ENCODE data around the gene EFCAB6.

Gene EFCAB6

DNA sequence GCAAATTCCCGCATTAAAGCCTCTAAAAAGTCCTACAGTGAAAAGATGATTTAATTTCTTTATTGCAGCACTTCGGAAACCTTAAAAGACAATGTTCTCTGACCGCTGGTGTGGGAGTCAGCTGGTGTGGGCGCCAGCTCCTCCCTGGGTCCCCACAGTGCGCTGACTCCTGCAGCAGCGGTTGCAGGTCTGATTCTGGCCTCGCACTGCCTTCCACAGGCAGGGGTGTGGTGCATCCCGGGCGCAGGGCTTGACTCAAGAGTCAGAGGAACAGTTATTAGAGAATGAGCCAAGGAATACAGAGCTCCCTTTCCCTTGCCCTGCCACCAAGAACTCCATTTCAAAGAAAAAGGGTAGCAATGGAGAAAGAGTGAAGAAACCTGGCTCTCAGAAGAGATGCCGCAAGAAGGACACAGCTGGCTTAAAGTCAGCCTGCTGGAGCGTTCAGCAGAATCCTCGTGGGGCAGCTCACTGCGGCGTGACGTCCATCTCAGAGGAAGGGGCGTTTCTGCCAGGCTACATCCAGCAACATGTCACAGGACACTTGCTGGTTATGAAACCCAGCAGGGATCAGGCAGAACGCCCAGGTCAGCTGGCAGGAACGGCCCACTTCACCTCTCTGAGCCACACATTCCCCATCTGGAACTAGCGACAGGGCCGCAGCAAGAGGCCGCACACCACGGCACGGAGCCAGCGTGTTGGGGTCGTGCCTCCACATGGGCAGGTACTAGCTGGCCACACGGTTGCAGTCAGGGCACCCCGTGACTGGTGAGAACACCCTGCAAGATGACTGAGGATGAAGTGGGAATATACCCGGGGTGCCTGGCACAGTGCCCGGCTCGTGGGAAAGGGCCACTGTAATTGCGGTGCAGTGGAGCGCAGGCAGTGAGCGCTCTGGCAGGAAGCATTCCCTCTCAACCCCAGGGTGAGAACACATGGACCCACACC, 18.1 kb upstream of the EFCAB6 start:
- WGBS, 2 donors (ENCODE audit: extremely low coverage in 2 of 2, insufficient read length in 2 of 2, insufficient replicate concordance in 1 of 2) = no CpG with 5 or more reads among the region's 33 CpGs
- Histone ChIP-seq H3K79me1 (ENCODE audit: low read depth, low read length) (peaks cover 2% of the 10 kb centered on the region), H4K8ac (ENCODE audit: low read depth, low read length) (no peak overlapping the region), H2BK120ac (ENCODE audit: low read depth, low read length) (no peak overlapping the region), H2AK5ac (ENCODE audit: low read depth, low read length) (no peak overlapping the region), H3K27me3 (ENCODE audit: control insufficient read depth in 3 of 3, insufficient read depth in 3 of 3, low read depth in 1 of 3, low read length in 3 of 3) (no peaks in the 10 kb centered on the region), H3K4me1 (ENCODE audit: control insufficient read depth in 2 of 2, insufficient read depth in 1 of 2, low read depth in 1 of 2, low read length in 2 of 2) (peaks cover 10 to 16% of the 10 kb centered on the region in 2 donors), H2BK15ac (ENCODE audit: low read length) (no peak overlapping the region), H2BK5ac (ENCODE audit: low read length) (no peak overlapping the region), H3K4ac (ENCODE audit: low read length) (no peak overlapping the region), H2BK12ac (ENCODE audit: low read length) (no peak overlapping the region), H3K9me3 (replicated peaks in 1 of 2; ENCODE audit: control insufficient read depth in 2 of 2, insufficient read depth in 1 of 2, low read depth in 1 of 2, low read length in 2 of 2) (peaks cover 0 to 4% of the 10 kb centered on the region in 2 donors), H3K23ac (ENCODE audit: low read depth, low read length, poor library complexity) (peak overlapping the region; percentile 11), H4K91ac (ENCODE audit: low read depth, low read length, poor library complexity) (no peak overlapping the region), H3K18ac (ENCODE audit: low read length) (no peak overlapping the region), H3K4me3 (ENCODE audit: low read length in 2 of 2) (peak overlapping the region in 1 of 2 donors; percentile 59), H3K4me2 (ENCODE audit: insufficient read depth, low read length, poor library complexity, severe bottlenecking) (no peak overlapping the region), H3K9ac (ENCODE audit: low read depth, low read length, poor library complexity) (no peak overlapping the region), H3K36me3 (replicated peaks in 1 of 2; ENCODE audit: control insufficient read depth in 2 of 2, insufficient read depth in 2 of 2, low read length in 2 of 2) (peaks cover 4 to 50% of the 10 kb centered on the region in 2 donors), H2AFZ (ENCODE audit: low read length) (no peak overlapping the region), H3K14ac (ENCODE audit: low read length) (no peak overlapping the region), H3K27ac (replicated peaks; ENCODE audit: low read length) (no peak overlapping the region)
- no peak for DNase-seq (ENCODE audit: low spot score)

DNA sequence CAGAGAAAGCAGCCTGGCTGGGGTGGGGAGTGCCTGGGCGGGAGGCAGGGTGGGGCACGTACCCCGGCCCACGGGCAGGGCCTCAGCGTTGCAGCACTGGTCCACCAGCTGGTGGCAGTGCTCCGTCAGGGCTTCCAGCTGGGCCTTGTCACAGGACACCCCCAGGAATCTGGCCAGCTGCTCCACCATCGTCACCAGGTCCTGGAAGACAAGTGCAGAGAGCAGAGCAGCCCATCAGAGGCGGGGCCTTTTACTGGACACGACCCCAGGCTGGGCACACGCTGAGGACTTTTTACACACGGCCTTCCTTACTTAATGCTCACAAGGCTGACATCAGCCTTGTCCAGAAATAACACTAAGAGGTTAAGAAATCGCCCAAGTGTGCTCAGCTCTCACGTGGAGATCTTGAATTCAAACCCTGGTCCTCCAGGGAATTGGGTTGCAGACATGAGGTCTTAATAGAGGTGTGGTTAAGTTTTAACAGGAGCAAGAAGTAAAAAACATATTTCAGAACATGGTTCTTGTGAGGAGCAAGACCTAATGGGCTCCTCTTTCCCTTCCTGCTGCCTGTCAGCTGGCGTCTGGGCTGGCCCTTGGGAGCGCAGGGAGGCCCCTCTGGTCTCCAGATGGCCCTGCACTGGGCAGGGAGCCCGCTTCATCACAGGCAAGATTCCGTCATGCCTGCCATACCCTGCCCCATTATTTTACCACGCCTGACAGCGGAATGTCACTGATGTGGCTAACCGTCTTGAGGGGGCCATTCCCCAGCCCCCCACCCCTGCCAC, 17.1 kb upstream of the EFCAB6 start:
- Histone ChIP-seq H3K27me3 (ENCODE audit: control insufficient read depth in 3 of 3, insufficient read depth in 3 of 3, low read depth in 1 of 3, low read length in 3 of 3) (no peaks in the 10 kb centered on the region), H3K9ac (ENCODE audit: low read depth, low read length, poor library complexity) (no peak overlapping the region), H3K14ac (ENCODE audit: low read length) (no peak overlapping the region), H4K8ac (ENCODE audit: low read depth, low read length) (no peak overlapping the region), H2BK120ac (ENCODE audit: low read depth, low read length) (no peak overlapping the region), H4K91ac (ENCODE audit: low read depth, low read length, poor library complexity) (no peak overlapping the region), H2BK12ac (ENCODE audit: low read length) (no peak overlapping the region), H2BK5ac (ENCODE audit: low read length) (no peak overlapping the region), H3K4me2 (ENCODE audit: insufficient read depth, low read length, poor library complexity, severe bottlenecking) (no peak overlapping the region), H3K18ac (ENCODE audit: low read length) (peak overlapping the region; percentile 59), H3K36me3 (replicated peaks in 1 of 2; ENCODE audit: control insufficient read depth in 2 of 2, insufficient read depth in 2 of 2, low read length in 2 of 2) (peaks cover 4 to 58% of the 10 kb centered on the region in 2 donors), H3K4me1 (ENCODE audit: control insufficient read depth in 2 of 2, insufficient read depth in 1 of 2, low read depth in 1 of 2, low read length in 2 of 2) (peaks cover 10 to 16% of the 10 kb centered on the region in 2 donors), H3K4ac (ENCODE audit: low read length) (no peak overlapping the region), H3K23ac (ENCODE audit: low read depth, low read length, poor library complexity) (no peak overlapping the region), H2BK15ac (ENCODE audit: low read length) (no peak overlapping the region), H3K79me1 (ENCODE audit: low read depth, low read length) (peaks cover 2% of the 10 kb centered on the region), H3K9me3 (replicated peaks in 1 of 2; ENCODE audit: control insufficient read depth in 2 of 2, insufficient read depth in 1 of 2, low read depth in 1 of 2, low read length in 2 of 2) (peaks cover 0 to 6% of the 10 kb centered on the region in 2 donors), H2AFZ (ENCODE audit: low read length) (no peak overlapping the region), H3K27ac (replicated peaks; ENCODE audit: low read length) (no peak overlapping the region), H3K4me3 (ENCODE audit: low read length in 2 of 2) (no peak overlapping the region), H2AK5ac (ENCODE audit: low read depth, low read length) (no peak overlapping the region)
- no peak for DNase-seq (ENCODE audit: low spot score)
- WGBS, 2 donors (ENCODE audit: extremely low coverage in 2 of 2, insufficient read length in 2 of 2, insufficient replicate concordance in 1 of 2) = no CpG with 5 or more reads among the region's 20 CpGs

DNA sequence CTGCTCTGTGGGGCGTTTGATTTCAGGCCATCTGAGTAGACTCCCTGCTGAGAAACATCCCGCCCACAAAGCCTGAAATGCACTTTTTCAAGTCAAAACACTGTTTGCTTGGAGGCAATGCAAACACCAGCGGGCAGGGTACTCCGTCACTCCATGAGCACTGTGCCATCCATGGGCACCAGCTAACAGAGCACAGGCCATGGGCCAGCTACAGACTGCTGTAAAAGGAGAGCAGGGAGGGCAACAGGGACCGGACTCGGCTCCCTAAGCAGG, 16.6 kb upstream of the EFCAB6 start:
- H2BK12ac ChIP-seq (ENCODE audit: low read length) = no peak overlapping the region
- H3K9ac ChIP-seq (ENCODE audit: low read depth, low read length, poor library complexity) = no peak overlapping the region
- H3K4me3 ChIP-seq (ENCODE audit: low read length in 2 of 2) = no peak overlapping the region
- peaks cover 0 to 5% of the 10 kb centered on the region in 2 donors for H3K9me3 ChIP-seq (replicated peaks in 1 of 2; ENCODE audit: control insufficient read depth in 2 of 2, insufficient read depth in 1 of 2, low read depth in 1 of 2, low read length in 2 of 2)
- peaks cover 4 to 57% of the 10 kb centered on the region in 2 donors for H3K36me3 ChIP-seq (replicated peaks in 1 of 2; ENCODE audit: control insufficient read depth in 2 of 2, insufficient read depth in 2 of 2, low read length in 2 of 2)
- no peak overlapping the region for H3K27ac ChIP-seq (replicated peaks; ENCODE audit: low read length)
- H3K4me2 ChIP-seq (ENCODE audit: insufficient read depth, low read length, poor library complexity, severe bottlenecking) = no peak overlapping the region
- H2AK5ac ChIP-seq (ENCODE audit: low read depth, low read length) = no peak overlapping the region
- peaks cover 10 to 16% of the 10 kb centered on the region in 2 donors for H3K4me1 ChIP-seq (ENCODE audit: control insufficient read depth in 2 of 2, insufficient read depth in 1 of 2, low read depth in 1 of 2, low read length in 2 of 2)
- H4K8ac ChIP-seq (ENCODE audit: low read depth, low read length) = no peak overlapping the region
- H3K4ac ChIP-seq (ENCODE audit: low read length) = no peak overlapping the region
- H3K79me1 ChIP-seq (ENCODE audit: low read depth, low read length) = peaks cover 2% of the 10 kb centered on the region
- no peak overlapping the region for H2BK15ac ChIP-seq (ENCODE audit: low read length)
- DNase-seq (ENCODE audit: low spot score) = no peak
- no peak overlapping the region for H3K23ac ChIP-seq (ENCODE audit: low read depth, low read length, poor library complexity)
- H4K91ac ChIP-seq (ENCODE audit: low read depth, low read length, poor library complexity) = no peak overlapping the region
- no peak overlapping the region for H2BK5ac ChIP-seq (ENCODE audit: low read length)
- H2BK120ac ChIP-seq (ENCODE audit: low read depth, low read length) = no peak overlapping the region
- H2AFZ ChIP-seq (ENCODE audit: low read length) = no peak overlapping the region
- no CpG with 5 or more reads among the region's 6 CpGs for WGBS, 2 donors (ENCODE audit: extremely low coverage in 2 of 2, insufficient read length in 2 of 2, insufficient replicate concordance in 1 of 2)
- H3K14ac ChIP-seq (ENCODE audit: low read length) = no peak overlapping the region
- H3K18ac ChIP-seq (ENCODE audit: low read length) = peak overlapping the region; percentile 59
- H3K27me3 ChIP-seq (ENCODE audit: control insufficient read depth in 3 of 3, insufficient read depth in 3 of 3, low read depth in 1 of 3, low read length in 3 of 3) = no peaks in the 10 kb centered on the region

Measured in neuronal stem cell (in vitro differentiated cells).